ENCODE results near the gene STRBP. TPM values are rescaled to one million over a fixed set of nuclear protein-coding genes. Genes with fewer than 3 reads are reported as not detected.

STRBP gene
- total and polyA plus RNA-seq, 2 of the 8 experiments (the other 6 are each of a cell fraction or from before 2014, with no cell fraction given): 29.7 to 105 TPM

- TF ChIP-seq CHD7 (IDR thresholded peaks at IDR 0.05; ENCODE audit: insufficient replicate concordance, low read length): no peak
- TF ChIP-seq TEAD4 (IDR thresholded peaks at IDR 0.05; ENCODE audit: low read depth, low read length): no peak
- no peak for TF ChIP-seq JUN (IDR thresholded peaks at IDR 0.05; ENCODE audit: low read depth, low read length)
- TF ChIP-seq ZNF274 (IDR thresholded peaks at IDR 0.05; ENCODE audit: borderline replicate concordance, extremely low read depth, low read length): no peak
- TF ChIP-seq CHD1 (IDR thresholded peaks at IDR 0.05; ENCODE audit: low read depth, low read length): no peak
- no peak for TF ChIP-seq KDM4A (IDR thresholded peaks at IDR 0.05; ENCODE audit: low read depth, low read length, severe bottlenecking)
- TF ChIP-seq EZH2 (IDR thresholded peaks at IDR 0.05; ENCODE audit: low read depth, low read length, severe bottlenecking): no peak
- no peak for TF ChIP-seq JUND (IDR thresholded peaks at IDR 0.05; ENCODE audit: low read length)
Measured at GRCh38 chr9:123097430-123098095, 170.8 kb downstream of the STRBP start (continued).

Measured in H1 (cell line).